LoVo (cell line): Measurements from ENCODE around the gene HES6.
A peak's percentile ranks its signal among the peaks of the same experiment; 100 is the strongest.
"Not testable (repeated sequence)": the region's sequence is repeated elsewhere in the genome, so short reads cannot be mapped to it uniquely, and the experiment has no call there.

ENCODE experiments used
- DNase-seq: peaks from one replicate; pipeline ENCODE4 v3.0.0-alpha.2; 2016; ENCODE audit warnings: low spot score

HES6 gene

GRCh38 chr2:238239863-238240756 is at the start of gene HES6:
Gene HES6 (minus strand): TSS chr2:238240038. CDS start chr2:238239905, 133 bp downstream.
- DNase-seq = peak; percentile 93

GRCh38 chr2:238289574-238289973 is 49.7 kb upstream of the HES6 start:
- DNase-seq = no peak

GRCh38 chr2:238288650-238289573 is 49.1 kb upstream of the HES6 start:
- DNase-seq = peak; percentile 96

GRCh38 chr2:238287737-238288649 is 48.2 kb upstream of the HES6 start, which contains the start of gene PER2:
Gene PER2 (minus strand): TSS chr2:238288610. CDS start chr2:238277936, 10,674 bp downstream.
- peak; percentile 52 for DNase-seq

- no peak for DNase-seq
Observed at GRCh38 chr2:238286987-238287736, 47.3 kb upstream of the HES6 start.

- no peak for DNase-seq
Observed at GRCh38 chr2:238286551-238286950, 46.7 kb upstream of the HES6 start.

- no peak for DNase-seq
Observed at GRCh38 chr2:238286095-238286494, 46.3 kb upstream of the HES6 start.

DNA sequence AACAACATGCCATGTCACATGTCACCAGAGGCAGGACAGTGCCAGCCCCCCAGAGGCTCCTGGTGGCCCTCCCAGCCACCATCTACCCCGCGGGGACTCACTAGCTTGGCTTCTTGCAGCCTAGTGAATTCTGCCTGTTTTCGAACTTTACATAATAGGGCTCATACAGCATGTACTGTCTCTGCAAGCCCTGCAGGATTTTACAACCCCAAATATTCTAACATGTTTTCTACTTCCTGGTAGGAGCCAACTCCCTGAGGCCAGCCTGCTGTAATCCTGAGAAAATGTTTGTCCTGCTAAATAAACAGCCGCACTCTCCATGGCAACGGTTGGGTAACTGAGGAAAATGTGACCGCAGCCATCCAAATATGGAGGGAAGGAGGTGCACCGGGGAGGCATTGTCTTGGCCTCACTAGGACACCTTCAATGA is 45.8 kb upstream of the HES6 start:
- peak; percentile 89 for DNase-seq

GRCh38 chr2:238284802-238285515 is 45.1 kb upstream of the HES6 start:
- no peak for DNase-seq

- DNase-seq = no peak
Observed at GRCh38 chr2:238282861-238283738, 43.3 kb upstream of the HES6 start.

- no peak for DNase-seq
Observed at GRCh38 chr2:238281826-238282480, 42.1 kb upstream of the HES6 start.

DNA sequence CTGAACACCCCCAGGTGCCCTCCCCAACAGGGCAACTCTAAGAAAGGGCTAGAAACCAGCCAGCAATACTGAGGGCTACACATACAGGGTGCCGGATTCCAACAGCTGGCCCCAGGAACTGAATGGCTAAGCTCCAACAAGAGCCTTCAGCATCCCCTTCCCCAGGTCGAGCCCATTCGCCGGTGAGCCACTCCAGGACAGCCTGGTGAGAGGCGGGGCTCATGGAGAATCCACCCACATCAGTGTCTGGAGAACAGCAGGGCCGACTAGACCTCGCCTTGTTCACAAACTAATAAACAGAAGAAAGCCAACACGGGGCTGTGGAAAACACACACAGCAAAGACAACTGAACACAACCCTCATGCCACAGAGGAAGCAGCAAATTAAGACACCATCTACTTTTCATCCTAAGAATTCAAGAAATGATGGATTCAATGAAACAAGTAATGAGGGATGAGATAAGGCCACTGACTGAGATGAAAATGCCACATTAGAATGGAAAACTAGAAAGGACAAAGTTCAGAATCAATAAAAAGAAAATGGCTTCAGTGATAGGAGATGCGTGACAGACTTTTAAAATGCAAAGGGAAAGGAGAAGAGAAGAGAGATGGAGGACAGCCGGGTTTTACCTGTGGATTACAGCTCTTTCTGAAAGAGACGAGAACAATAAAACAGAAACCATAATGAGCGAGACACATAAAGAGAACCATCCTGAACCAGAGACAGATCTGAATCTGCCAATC is 40.4 kb upstream of the HES6 start:
- DNase-seq = no peak

DNA sequence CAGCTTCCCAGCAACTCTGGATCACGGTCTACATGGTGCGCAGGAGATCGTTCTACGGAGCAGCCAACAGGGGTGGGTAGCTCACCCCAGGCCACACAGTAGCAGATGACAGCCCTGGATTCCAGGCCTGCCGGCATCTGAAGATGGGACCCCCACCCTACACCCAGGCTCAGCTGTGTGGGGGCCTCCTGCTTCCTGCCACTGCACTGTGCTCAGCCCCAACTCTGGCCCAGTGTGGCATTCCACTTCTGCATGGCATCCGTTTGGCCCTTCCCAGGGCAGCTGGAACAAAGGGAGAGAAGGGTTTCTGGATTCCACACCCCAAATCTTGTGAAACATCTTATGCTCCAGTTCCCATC is 39.5 kb upstream of the HES6 start:
- DNase-seq = no peak

- no peak for DNase-seq
Observed at GRCh38 chr2:238278626-238279323, 38.9 kb upstream of the HES6 start.

DNA sequence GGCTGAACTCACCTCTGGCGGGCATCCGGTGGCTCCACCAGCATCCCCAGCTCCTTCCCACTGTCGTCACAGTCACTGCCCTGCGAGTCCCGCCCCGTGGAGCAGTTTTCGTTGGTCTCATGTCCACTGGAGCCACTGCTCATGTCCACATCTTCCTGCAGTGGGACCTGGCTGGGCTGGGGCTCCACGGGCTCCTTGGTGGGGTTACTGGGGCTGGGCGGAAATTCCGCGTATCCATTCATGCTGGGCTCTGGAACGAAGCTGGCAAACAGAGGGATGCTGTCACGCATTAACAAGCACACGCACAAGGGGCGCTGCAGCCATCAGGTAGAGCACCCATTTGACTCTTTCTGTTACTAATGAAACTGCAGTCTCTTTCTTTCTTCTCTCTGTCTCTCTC is 37.9 kb upstream of the HES6 start:
- DNase-seq = no peak

DNA sequence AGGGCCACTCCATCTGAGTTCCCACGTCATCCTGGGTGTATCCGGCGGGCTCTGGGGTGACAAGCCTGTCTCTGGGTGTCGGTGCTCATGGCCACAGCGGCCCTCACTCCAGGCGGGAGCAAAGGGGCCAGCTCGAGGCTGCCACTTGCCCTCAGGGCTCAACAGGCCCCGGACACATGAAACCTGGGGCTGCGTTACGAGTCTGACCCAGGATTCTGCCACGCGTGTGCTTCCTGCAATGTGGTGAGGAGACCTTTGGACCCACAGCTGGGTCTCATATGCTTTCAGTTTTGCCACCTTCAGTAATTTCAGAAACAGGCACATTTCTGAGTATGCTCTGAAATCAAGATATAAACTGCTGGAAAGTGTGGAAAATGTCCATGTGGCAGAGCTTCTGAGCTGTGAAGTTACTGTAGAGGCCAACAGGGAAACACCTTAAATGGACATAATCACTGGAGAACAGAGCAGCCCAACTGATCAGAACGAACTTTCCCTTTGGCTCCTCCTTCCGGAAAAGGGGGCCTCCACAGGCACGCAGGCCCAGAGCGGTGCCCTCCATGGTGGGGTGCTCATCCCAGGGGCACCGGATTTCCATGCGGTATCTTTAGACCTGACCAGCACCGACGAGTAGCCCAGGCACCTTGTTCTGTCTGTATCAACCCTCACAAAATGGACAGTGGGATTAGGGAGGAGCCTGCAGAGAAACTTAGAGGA is 34.5 kb upstream of the HES6 start:
- DNase-seq = no peak

GRCh38 chr2:238273433-238273832 is 33.6 kb upstream of the HES6 start:
- DNase-seq = not testable (repeated sequence)
